ENCODE data around the gene USP2. TPM values are rescaled to one million over a fixed set of nuclear protein-coding genes. Genes with fewer than 3 reads are reported as not detected.

The USP2 gene
- total and polyA plus RNA-seq, 2 of the 4 experiments (the other 2 are of a cell fraction) = 0.18 to 0.79 TPM

DNA sequence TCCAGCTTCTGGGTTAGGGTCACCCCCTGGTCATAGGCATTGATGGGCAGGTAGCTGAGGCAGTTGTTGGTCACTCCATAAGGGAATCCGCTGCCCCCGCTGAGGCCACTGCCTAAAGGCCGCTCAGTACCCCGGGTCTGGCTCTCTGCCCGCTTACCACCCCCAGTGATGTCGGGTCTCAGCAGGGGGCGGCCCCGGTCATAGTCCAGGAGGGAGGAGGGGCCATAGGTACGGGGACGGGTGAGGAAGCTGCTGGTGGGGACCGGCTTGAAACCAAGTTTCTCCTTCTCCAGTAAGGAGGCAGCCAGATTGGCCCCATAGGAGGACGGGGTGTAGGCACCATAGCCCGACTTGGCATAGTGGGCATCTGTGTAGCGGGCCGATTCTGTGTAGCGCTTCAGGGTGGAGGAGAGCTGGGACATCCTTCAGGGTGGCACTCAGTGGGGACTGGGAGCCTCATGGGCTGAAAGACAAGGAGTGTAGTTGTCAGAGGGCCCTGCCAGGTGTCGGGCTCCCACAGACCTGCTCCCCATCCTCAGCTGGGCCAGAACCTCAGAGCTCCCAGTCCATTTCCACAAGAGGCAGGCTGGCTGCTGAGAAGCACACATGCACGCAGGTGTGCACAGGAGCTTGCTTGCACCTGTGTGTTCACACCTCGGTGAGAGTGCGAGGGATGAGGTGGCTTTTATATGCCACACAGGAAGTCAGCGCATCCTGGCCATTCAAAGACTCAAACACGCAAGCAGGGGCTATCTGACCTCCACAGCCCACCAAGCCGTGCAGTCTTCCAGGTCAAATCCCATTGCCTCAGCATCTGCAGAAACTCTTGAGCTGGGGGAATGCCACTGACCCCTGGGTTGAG is 8.2 kb downstream of the USP2 start:
- CTCF ChIA-PET = interaction anchor here (0.6 to 4.0 kb wide), 8 partner anchors 17 to 101 kb away, joined by 3 to 32 read pairs (median 5); partner anchors contain the start of gene C1QTNF5
- no peak overlapping the region for H3K14ac ChIP-seq (replicated peaks; ENCODE audit: low read depth, low read length)
- intact Hi-C loops (cut with micrococcal nuclease) (no loop called here), in situ Hi-C loops (cut with MboI; ENCODE audit: low sequenced_read_pairs) (loop anchor here (25.0 kb wide), 1 partner anchor 739 kb away; no protein-coding TSS in a partner anchor), dilution Hi-C loops (cut with HindIII; ENCODE audit: low sequenced_read_pairs, unreplicated experiment) (no loop called here)
- no peak overlapping the region for H2BK120ac ChIP-seq (ENCODE audit: low read depth, low read length)
- H2AK9ac ChIP-seq (replicated peaks; ENCODE audit: low read depth, low read length, poor library complexity) = no peak overlapping the region
- H3K79me1 ChIP-seq (ENCODE audit: low read depth in 1 of 2, low read length in 2 of 2) = no peaks in the 10 kb centered on the region
- H3K9me3 ChIP-seq (ENCODE audit: control insufficient read depth, insufficient read depth, low read length) = no peaks in the 10 kb centered on the region
- H2BK5ac ChIP-seq (ENCODE audit: low read depth, low read length, poor library complexity, severe bottlenecking) = no peak overlapping the region
- TF ChIP-seq RAD21 (IDR thresholded peaks at IDR 0.05; ENCODE audit: low read length) (no peak), ELK1 (IDR thresholded peaks at IDR 0.05; ENCODE audit: borderline replicate concordance, low read depth, low read length) (no peak), CEBPB (IDR thresholded peaks at IDR 0.05; ENCODE audit: low read depth, low read length) (no peak), MXI1 (IDR thresholded peaks at IDR 0.05; ENCODE audit: borderline replicate concordance, low read depth, low read length) (no peak), NFE2L2 (IDR thresholded peaks at IDR 0.05; ENCODE audit: low read depth, low read length) (no peak), SMC3 (IDR thresholded peaks at IDR 0.05; ENCODE audit: low read depth, low read length) (no peak), MAFK (IDR thresholded peaks at IDR 0.05; ENCODE audit: low read depth, low read length) (no peak)
- no peak overlapping the region for H3K27ac ChIP-seq (ENCODE audit: insufficient read depth, low read length)
- H2AFZ ChIP-seq (replicated peaks; ENCODE audit: low read length, poor library complexity) = no peak overlapping the region
- no peak overlapping the region for H4K5ac ChIP-seq (ENCODE audit: low read depth, low read length)
- WGBS, 2 experiments (ENCODE audit: extremely low coverage in 2 of 2, insufficient read length in 1 of 2) = 84% methylated on average over 14 of the region's 23 CpGs; no CpG with 5 or more reads in 1 of the 2 experiments
- POLR2A ChIA-PET (ENCODE audit: unreplicated experiment) = no interaction called here
- no peaks in the 10 kb centered on the region for H3K9me1 ChIP-seq (ENCODE audit: insufficient read depth, low read length)
- H3K4me2 ChIP-seq (ENCODE audit: low read depth, low read length) = no peak overlapping the region
- DNase-seq (no peak), ATAC-seq (ENCODE audit: low read depth) (no peak)
- H3K4me1 ChIP-seq (ENCODE audit: control insufficient read depth, insufficient read depth, low read length) = peaks cover 28% of the 10 kb centered on the region
- no peak overlapping the region for H3K18ac ChIP-seq (ENCODE audit: low read depth, low read length)
- H3K56ac ChIP-seq (ENCODE audit: extremely low read depth, insufficient read depth, low read length) = no peak overlapping the region
- H3K36me3 ChIP-seq (ENCODE audit: control insufficient read depth, insufficient read depth, low read length) = no peaks in the 10 kb centered on the region
- H3K23ac ChIP-seq (ENCODE audit: low read depth, low read length) = no peak overlapping the region
- BruUV-seq (replicated peaks) = no TSS peak
- no peak overlapping the region for H3K4ac ChIP-seq (ENCODE audit: low read depth, low read length)
- no peaks in the 10 kb centered on the region for H3K27me3 ChIP-seq (ENCODE audit: control insufficient read depth, insufficient read depth, low read length)
- no peaks in the 10 kb centered on the region for H4K20me1 ChIP-seq (ENCODE audit: insufficient read depth, low read length)
- H4K8ac ChIP-seq (ENCODE audit: low read depth in 2 of 2, low read length in 2 of 2) = no peak overlapping the region
- H3K4me3 ChIP-seq (ENCODE audit: insufficient read depth, low read depth, low read length) = no peak overlapping the region
- H2BK20ac ChIP-seq (ENCODE audit: low read depth, low read length) = no peak overlapping the region
- H2BK15ac ChIP-seq (ENCODE audit: low read depth, low read length) = no peak overlapping the region
- H4K91ac ChIP-seq (ENCODE audit: insufficient read depth, low read depth, low read length) = no peak overlapping the region
- peak overlapping the region; percentile 40; the same call in 1 of the 2 replicates for H2AK5ac ChIP-seq (ENCODE audit: low read depth, low read length)
- no peak overlapping the region for H3K9ac ChIP-seq (ENCODE audit: low read depth, low read length)

All from IMR-90 (cell line).